8988T (cell line): Measurements from ENCODE around the gene ZNRF1.
"Not testable (repeated sequence)": the region's sequence is repeated elsewhere in the genome, so short reads cannot be mapped to it uniquely, and the experiment has no call there.

Source experiments
- DNase-seq: peaks from one replicate; pipeline ENCODE4 v3.0.0; 2011

The ZNRF1 gene

DNA sequence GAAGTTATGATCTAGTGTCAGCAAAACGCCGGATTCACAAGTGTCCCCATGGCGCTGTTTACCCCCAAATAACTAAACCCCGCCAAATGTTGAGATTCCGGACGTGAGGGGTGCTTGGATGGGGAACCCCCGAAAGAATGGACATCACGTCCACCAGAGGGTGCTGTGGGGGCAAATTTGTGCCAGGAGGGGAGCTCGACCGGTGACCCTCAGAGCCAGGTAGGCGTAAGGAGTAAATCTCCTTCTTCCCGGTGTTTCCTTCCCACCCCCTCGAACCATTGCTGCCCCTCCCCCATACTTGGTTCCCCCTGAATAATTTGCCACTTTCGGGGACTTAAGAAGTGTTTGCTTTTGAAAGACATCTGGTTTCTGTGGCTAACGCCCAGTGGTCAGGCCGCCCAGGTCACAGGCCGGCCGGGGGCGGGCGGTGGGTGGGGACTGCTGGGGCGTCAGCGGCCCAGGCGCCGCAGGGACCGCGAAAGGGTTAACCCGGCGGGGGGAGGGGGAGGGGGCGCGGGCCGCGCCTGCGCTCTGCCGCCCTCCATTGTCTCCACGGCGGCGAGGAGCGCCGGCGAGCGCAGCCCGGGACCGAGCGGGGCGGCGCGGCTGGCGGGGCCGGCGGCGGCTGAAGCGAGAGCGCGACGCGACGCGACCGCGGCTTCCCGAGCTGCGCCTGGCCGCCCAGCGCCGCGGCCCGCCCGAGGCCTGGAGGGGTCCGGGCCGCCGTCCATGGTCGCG lies at the start of gene ZNRF1:
Gene ZNRF1, plus strand, starts transcription at position 544 of the 738 bp plus-strand sequence. CDS start 648 bp downstream, outside the sequence.
- peak; percentile 94 for DNase-seq

DNA sequence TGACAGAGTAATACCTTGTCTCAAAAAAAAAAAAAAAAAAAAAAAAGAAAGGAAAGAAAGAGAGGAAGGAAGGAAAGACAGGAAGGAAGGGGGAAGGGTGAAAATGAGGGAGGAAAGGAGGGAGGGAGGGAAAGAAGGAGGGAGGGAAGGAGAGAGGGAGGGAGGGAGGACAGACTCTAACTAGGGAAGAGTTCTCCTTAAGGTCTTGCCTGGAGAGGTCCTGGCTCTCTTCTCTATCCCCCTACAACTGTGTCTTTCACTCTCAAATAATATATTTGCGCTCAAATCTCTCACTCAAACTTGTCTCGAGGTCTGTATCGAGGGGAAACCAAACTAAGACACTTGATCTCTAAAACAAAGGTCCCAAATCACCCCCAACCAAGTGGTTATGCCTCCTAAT lies 49.5 kb upstream of the ZNRF1 start:
- DNase-seq, result no peak

DNA sequence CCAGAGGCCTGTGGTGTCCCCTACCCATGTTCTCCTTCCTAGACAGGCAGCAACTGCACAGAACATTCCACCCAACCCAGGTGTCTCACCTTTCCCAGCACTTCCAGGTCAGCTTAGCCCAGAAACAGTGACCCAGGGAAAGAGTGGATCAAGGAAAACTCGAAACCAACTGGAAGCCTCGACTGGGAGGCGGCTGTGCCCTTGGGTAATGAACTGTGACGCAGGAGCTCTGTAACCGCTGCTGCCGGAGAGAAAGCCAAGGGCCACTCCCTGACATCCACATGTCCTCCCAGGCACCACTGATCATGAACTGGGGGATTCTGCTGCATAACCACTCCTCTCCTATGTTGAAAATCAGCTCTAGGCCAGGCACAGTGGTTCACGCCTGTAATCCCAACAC lies 48.3 kb upstream of the ZNRF1 start:
- no peak for DNase-seq

- DNase-seq, result no peak
Observed at GRCh38 chr16:74951206-74951605, 47.6 kb upstream of the ZNRF1 start.

- DNase-seq, result no peak
Observed at GRCh38 chr16:74951681-74952080, 47.1 kb upstream of the ZNRF1 start.

GRCh38 chr16:74954763-74955162 lies 44.1 kb upstream of the ZNRF1 start:
- no peak for DNase-seq

DNA sequence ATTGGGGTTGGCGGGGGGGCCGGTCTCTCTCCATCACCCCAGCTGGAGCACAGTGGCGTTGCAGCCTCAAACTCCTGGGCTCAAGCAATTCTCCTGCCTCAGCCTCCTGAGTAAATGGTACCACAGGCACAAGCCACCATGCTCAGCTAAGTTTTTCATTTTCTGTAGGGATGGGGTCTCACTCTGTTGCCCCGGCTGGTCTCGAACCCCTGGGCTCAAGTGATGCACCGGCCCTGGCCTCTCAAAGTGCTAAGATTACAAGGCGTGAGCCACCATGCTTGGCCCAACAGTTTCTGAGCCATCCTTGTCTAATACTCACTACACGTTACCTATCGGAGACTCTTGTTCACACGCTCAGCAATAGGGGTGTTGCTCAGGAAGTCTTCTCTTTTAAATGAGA lies 25.5 kb upstream of the ZNRF1 start:
- no peak for DNase-seq

- DNase-seq, result no peak
Observed at GRCh38 chr16:74975591-74975990, 23.2 kb upstream of the ZNRF1 start.

DNA sequence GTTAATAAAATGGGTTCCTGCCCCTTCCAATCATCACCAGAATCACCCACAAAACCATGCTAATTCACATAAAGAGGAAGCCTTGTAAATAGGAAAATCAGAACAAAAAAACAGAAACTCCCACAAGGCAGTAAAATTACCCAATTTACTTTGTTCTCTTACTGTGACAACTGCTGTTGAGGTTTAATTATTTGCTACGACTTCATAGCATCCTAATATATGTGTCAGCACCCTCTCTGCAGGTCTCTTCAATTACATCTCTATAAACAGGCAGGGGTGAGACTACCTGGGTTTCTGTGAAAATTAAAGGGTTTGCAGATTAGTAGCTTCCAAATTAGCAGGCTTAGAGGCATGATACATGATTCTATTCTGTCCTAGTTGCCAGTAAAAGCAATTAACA lies 16.6 kb upstream of the ZNRF1 start:
- DNase-seq, result no peak

DNA sequence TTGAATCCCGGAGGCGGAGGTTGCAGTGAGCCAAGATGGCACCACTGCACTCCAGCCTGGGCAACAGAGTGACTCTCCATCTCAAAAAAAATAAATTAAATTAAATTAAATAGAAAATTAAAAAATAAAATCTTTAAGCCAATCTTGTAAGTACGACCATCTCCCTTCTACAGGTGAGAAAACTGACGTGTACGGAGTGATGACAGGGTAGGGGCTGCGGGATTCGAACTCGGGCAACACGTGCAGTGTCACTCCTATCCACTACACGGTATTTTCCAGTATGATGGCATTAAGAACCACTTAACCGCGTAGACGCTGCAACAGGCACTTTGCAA lies 14.7 kb upstream of the ZNRF1 start:
- no peak for DNase-seq

DNA sequence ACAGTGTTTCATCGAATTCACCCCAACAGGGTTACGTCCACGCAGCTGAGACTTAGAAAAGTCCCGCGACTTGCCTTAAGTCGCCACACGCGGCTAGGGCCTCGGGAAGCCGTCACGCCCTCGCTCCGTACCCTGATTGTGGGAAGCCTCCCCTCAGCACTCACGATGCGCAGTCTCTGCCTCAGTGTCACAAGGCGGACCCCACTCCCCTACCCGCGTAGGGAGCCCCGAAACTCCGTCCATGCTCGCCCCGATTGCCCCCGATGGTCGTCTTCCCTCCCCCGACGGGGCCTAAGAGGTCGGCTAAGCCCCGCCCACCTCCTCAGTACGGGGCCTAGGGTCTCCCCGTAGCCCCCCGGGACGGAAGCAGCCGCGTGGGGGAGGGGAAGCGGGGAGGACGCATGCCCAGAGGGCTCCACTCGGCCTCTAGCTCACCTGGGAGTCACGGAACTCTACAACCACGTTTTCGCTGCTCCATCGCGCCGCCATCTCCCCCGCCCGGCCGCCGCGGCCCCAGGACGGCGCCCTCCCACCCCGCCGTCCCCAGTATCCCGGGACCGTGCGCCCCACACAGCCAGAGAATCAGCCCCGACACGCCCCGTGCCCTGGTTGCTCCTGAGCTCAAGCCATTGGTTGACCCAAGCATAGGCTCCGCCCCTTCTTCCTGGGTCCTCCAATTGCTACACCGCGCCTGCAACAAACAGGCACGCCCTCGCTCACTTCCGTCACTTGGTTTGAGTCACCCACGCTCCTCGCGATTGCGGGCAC lies 14.1 kb upstream of the ZNRF1 start, which contains the start of gene WDR59:
Gene WDR59, minus strand, starts transcription at position 595 of the 768 bp plus-strand sequence. Its CDS starts 106 bp downstream, at position 489.
- DNase-seq, result peak; percentile 85

- no peak for DNase-seq
Observed at GRCh38 chr16:74987027-74987681, 11.7 kb upstream of the ZNRF1 start.

GRCh38 chr16:74989864-74990263 lies 9.0 kb upstream of the ZNRF1 start:
- DNase-seq, result not testable (repeated sequence)

DNA sequence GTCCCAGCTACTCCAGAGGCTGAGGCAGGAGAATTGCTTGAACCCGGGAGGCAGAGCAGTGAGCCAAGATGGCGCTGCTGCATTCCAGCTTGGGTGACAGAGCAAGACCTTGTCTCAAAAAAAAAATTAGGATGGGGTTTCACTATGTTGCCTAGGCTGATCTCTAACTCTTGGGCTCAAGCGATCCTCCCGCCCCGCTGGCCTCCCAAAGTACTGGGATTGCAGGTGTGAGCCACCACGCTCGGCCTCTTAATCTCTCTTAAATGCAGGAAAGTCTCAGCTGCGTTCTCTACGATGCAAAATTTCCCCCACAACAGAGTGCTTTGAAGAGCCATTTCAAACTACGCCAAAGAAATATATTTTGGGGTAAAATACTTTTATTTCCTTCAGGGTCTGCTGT lies 8.0 kb upstream of the ZNRF1 start:
- DNase-seq, result no peak

DNA sequence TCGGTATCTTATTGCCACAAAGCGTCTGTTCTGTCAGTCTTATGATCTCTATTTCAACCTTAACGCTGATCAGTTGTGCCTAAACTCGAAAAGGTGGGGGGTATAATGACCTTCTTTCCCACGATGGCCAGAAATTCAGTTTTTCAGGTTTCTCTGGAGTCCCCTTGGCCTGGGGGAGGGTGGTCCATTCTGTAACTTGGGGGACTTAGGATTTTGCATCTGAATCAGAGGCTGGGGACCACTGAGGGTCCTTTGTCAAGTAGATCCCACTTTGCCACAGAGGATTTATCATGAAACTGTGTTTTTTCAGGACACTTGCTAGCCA lies 7.6 kb upstream of the ZNRF1 start:
- no peak for DNase-seq

GRCh38 chr16:74991593-74992403 lies 7.0 kb upstream of the ZNRF1 start:
- no peak for DNase-seq

GRCh38 chr16:74995986-74996385 lies 2.8 kb upstream of the ZNRF1 start:
- no peak for DNase-seq

DNA sequence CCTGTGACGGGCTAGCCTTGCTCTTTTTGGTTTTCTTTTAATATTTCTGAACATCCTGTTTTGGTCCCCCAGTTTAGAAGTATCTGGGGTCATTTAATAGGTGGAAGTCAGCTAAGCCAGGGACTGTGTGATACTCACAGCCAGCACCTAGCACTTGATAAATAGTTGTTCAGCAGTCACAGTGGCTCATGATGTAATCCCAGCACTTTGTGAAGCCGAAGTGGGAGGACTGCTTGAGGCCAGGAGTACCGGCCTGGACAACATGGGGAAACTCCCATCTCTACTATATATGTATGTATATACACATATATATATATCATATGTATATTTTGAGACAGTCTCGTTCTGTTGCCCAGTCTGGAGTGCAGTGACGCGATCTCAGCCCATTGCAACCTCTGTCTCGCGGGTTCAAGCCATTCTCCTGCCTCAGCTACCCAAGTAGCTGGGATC lies 1.8 kb upstream of the ZNRF1 start:
- DNase-seq, result no peak

DNA sequence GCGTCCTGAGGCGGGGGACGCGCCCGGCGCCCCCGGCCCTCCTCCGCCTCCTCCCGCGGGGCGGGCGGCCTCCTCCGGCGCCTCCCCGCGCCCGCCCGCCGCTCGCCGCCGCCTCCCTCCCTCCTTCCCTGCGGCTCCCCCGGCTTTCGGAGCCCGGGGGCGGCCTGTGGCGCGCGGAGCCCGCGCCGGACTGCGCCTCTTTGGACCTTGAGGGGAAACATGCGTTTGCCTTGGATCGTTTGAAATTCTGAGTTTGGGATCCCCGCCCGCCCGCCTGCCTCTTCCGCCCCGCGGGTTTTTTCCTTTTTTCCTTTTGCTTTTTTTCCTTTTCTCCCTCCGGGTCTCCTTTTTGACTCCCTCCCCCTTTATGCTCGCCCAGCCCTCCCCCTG lies 390 bp downstream of the ZNRF1 start:
- DNase-seq, result peak; percentile 43

DNA sequence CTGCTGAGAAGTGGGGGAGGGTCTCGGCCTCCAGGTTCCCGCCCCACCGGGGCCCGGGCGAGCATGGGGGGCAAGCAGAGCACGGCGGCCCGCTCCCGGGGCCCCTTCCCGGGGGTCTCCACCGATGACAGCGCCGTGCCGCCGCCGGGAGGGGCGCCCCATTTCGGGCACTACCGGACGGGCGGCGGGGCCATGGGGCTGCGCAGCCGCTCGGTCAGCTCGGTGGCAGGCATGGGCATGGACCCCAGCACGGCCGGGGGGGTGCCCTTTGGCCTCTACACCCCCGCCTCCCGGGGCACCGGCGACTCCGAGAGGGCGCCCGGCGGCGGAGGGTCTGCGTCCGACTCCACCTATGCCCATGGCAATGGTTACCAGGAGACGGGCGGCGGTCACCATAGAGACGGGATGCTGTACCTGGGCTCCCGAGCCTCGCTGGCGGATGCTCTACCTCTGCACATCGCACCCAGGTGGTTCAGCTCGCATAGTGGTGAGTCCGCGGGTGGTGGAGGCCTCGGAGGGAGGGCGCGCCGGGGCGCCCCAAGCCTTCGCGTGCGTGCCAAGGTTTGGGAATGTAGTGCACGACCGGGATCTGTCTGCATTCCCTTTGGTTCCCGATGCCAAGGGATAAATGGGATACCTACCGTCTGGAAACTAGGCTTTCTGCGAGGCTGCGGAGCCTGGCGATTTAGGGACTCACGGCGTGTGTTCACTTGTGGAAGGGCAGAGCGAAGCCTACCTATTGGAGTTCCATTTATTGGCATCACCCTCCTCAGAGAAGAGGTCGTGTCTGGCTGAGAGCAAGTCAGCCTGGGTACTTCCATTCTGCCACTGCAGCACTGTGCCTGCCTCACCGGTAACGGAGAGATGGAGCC lies 1.0 kb downstream of the ZNRF1 start:
- DNase-seq, result peak; percentile 54

- peak; percentile 56 for DNase-seq
Observed at GRCh38 chr16:75000481-75001081, 1.8 kb downstream of the ZNRF1 start.

- no peak for DNase-seq
Observed at GRCh38 chr16:75002474-75002873, 3.6 kb downstream of the ZNRF1 start.
